ENCODE results near the gene SIVA1. TPM values are rescaled to one million over a fixed set of nuclear protein-coding genes. Genes with fewer than 3 reads are reported as not detected.
A peak's percentile ranks its signal among the peaks of the same experiment; 100 is the strongest.

The SIVA1 gene
- total RNA-seq, 4 donors from 2014 or later = 141 to 262 (median 167) TPM

- no peak for ATAC-seq (ENCODE audit: low FRiP score)
- DNase-seq (ENCODE audit: low spot score) = no peak
- TF ChIP-seq, protein P1, sequence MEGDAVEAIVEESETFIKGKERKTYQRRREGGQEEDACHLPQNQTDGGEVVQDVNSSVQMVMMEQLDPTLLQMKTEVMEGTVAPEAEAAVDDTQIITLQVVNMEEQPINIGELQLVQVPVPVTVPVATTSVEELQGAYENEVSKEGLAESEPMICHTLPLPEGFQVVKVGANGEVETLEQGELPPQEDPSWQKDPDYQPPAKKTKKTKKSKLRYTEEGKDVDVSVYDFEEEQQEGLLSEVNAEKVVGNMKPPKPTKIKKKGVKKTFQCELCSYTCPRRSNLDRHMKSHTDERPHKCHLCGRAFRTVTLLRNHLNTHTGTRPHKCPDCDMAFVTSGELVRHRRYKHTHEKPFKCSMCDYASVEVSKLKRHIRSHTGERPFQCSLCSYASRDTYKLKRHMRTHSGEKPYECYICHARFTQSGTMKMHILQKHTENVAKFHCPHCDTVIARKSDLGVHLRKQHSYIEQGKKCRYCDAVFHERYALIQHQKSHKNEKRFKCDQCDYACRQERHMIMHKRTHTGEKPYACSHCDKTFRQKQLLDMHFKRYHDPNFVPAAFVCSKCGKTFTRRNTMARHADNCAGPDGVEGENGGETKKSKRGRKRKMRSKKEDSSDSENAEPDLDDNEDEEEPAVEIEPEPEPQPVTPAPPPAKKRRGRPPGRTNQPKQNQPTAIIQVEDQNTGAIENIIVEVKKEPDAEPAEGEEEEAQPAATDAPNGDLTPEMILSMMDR (IDR thresholded peaks at IDR 0.05) = no peak
These were observed 6.3 kb downstream of the SIVA1 start for GRCh38 chr14:104758981-104759969.

DNA sequence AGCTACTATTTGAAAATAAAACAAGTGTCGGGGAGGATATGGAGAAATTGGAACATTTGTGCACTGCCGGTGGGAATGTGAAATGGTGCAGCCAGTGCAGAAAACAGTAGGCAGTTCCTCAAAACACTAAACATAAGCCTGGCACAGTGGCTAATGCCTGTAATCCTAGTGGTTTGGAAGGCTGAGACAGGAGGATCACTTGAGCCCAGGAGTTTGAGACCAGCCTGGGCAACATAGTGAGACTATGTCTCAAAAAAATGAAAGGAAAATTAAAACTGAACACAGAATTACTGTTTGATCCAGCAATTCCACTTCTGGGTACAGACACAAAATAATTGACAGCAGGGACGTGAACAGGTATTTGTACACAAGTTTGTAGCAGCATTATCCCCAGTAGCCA lies 12.6 kb downstream of the SIVA1 start:
- no peak for ATAC-seq (ENCODE audit: low FRiP score)

DNA sequence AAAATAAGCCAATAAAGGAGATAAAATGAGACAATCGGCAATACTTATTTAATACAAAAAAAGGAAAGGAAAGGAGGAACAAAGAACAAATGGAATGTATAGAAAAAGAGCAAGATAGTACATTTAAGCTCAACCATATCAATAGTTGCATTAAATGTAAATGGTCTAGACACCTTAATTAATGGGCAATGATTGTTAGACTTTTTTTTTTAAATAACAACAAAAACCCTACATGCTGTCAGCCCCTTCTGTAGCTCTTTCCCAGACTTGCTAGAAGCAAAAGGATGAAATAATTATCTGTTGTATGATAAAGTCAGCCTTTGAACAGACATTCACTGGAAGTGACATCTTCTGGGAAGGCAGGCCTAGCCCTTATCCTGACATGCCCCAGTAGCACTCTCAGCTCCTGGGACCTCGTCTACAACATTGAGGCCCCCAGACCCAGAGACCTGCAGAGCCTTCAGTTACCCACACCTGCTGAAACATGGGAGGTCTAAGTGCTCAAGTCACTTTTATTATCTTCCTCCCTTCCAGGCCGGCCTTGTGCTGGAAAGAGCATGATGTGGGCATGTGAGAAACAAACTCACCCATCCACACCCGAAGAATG lies 13.4 kb downstream of the SIVA1 start:
- ATAC-seq (ENCODE audit: low FRiP score) = no peak
- TF ChIP-seq, protein P1 (IDR thresholded peaks at IDR 0.05) = no peak

More for the DNA sequence above, 12.6 kb downstream of the SIVA1 start:
- DNase-seq (ENCODE audit: low spot score) = no peak
- TF ChIP-seq, protein P1 (IDR thresholded peaks at IDR 0.05) = no peak

GRCh38 chr14:104766863-104767633 lies 14.1 kb downstream of the SIVA1 start:
- ATAC-seq (ENCODE audit: low FRiP score) = no peak

More for the DNA sequence above, 13.4 kb downstream of the SIVA1 start:
- DNase-seq (ENCODE audit: low spot score) = no peak

DNA sequence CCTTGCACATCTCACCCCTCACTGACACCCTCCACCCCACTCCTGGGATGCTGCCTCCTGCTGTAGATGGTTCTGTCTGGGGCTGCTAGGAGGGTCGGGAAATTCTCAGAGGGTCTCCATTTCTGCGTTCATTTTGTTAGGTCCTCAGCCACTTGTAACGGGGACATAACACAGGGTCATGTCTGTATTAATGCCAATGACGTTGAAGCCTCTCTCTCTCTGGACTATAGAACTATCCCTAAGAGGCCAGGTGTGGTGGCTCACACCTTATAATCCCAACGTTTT lies 14.6 kb downstream of the SIVA1 start:
- ATAC-seq (ENCODE audit: low FRiP score) (no peak), DNase-seq (ENCODE audit: low spot score) (no peak)
- TF ChIP-seq, protein P1 (IDR thresholded peaks at IDR 0.05) = no peak

More at GRCh38 chr14:104766863-104767633, 14.1 kb downstream of the SIVA1 start:
- TF ChIP-seq, protein P1 (IDR thresholded peaks at IDR 0.05) = no peak
- no peak for DNase-seq (ENCODE audit: low spot score)

- TF ChIP-seq, protein P1 (IDR thresholded peaks at IDR 0.05) = peak in 2 of 3 donors; percentile 47 to 68
- DNase-seq (ENCODE audit: low spot score) = peak; percentile 97
These were observed 15.7 kb downstream of the SIVA1 start for GRCh38 chr14:104768437-104769323.

More at GRCh38 chr14:104768437-104769323, 15.7 kb downstream of the SIVA1 start:
- peak; percentile 75 for ATAC-seq (ENCODE audit: low FRiP score)
